Activated CD8-positive, alpha-beta T cell treated with anti-CD3 and anti-CD28 coated beads, Interleukin-2, amount 10 ng/mL, durations not matched to agents 7 days and 5 days (primary cell): ENCODE results near the gene ATP10A. TPM values are rescaled to one million over a fixed set of nuclear protein-coding genes. Genes with fewer than 3 reads are reported as not detected.

Experiments
- ATAC-seq: fragments of 150-1000 bp; cut with Tn5 transposase; one replicate; pipeline ENCODE4 v1.10.0; 2021; ENCODE audit warnings: moderate library complexity
- CTCF ChIA-PET: fragments of 350-600 bp; sonication (Branson Sonifier 250); formaldehyde crosslinking; loops from one replicate; lab custom pipeline; 2021; ENCODE audit warnings: antibody characterized with exemption; lab: Charles Lee
- POLR2A ChIA-PET: fragments of 350-600 bp; sonication (Branson Sonifier 250); formaldehyde crosslinking; loops from one replicate; lab custom pipeline; 2021; ENCODE audit warnings: antibody characterized with exemption; lab: Charles Lee
- DNase-seq: peaks from one replicate; pipeline ENCODE4 v3.0.0-alpha.2; 2020
- H3K27ac Mint-ChIP-seq: one replicate; pipeline ENCODE4 v1.8.0; 2021; ENCODE audit warnings: mild to moderate bottlenecking, mixed read lengths
- H3K27me3 Mint-ChIP-seq: one replicate; pipeline ENCODE4 v1.8.0; 2021; ENCODE audit warnings: low read depth, mixed read lengths
- H3K36me3 Mint-ChIP-seq: one replicate; pipeline ENCODE4 v1.8.0; 2021; ENCODE audit warnings: low read depth, mixed read lengths
- H3K4me1 Mint-ChIP-seq: one replicate; pipeline ENCODE4 v1.8.0; 2021; ENCODE audit warnings: low read depth, mixed read lengths
- H3K4me3 Mint-ChIP-seq: one replicate; pipeline ENCODE4 v1.8.0; 2021; ENCODE audit warnings: mild to moderate bottlenecking, mixed read lengths
- H3K9me3 Mint-ChIP-seq: one replicate; pipeline ENCODE4 v1.8.0; 2022; ENCODE audit warnings: mixed read lengths; ENCODE audit not compliant: insufficient read depth
- microRNA-seq: library from miRNA; unstranded; fragments of <30 nt; microRNA quantifications from one replicate; pipeline ENCODE4 v1.2.0, GENCODE V29; 2022
- total RNA-seq, 2 experiments: library from RNA; stranded (reverse); gene quantifications; one replicate each; pipeline ENCODE4 v1.2.3, GENCODE V29; 2021

Gene ATP10A
- total RNA-seq, 2 experiments from 2014 or later, result 53.8 to 58.9 TPM

DNA sequence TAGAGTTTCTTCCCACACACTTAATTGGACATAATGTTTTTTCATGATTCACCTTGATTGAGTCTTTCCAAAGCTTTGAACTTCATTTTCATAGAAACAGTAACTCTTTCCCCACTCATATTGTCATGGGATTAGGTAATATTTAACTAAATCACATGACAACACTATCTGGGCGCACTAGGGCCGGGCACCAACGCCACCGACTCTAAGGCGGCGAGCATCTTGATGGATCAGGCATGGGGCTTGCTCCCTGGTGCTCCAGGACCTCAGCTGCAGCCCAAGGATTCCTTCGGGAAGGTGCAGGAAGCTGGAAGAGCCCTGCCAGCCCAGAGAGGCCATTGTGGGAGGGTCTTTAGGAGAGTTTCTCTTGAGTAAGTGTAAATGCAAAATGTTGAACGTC, 231.2 kb downstream of the ATP10A start:
- H3K9me3 Mint-ChIP-seq, result peaks cover 6% of the 10 kb centered on the region
- DNase-seq (no peak), ATAC-seq (no peak)
- POLR2A ChIA-PET, result no interaction called here
- H3K4me3 Mint-ChIP-seq, result no peak overlapping the region
- H3K27me3 Mint-ChIP-seq, result peaks cover 3% of the 10 kb centered on the region
- no peak overlapping the region for H3K27ac Mint-ChIP-seq
- H3K36me3 Mint-ChIP-seq, result no peaks in the 10 kb centered on the region
- H3K4me1 Mint-ChIP-seq, result no peaks in the 10 kb centered on the region
- CTCF ChIA-PET, result no interaction called here

Small RNA genes within 50 kb of the gene (microRNA-seq; reads per million reads assigned to microRNA genes)
- gene MIR4715, result not detected
